A172 (cell line): ENCODE data around the gene DAGLB. TPM values are rescaled to one million over a fixed set of nuclear protein-coding genes. Genes with fewer than 3 reads are reported as not detected.
"Not testable (repeated sequence)": the region's sequence is repeated elsewhere in the genome, so short reads cannot be mapped to it uniquely, and the experiment has no call there.

ENCODE experiments used
- DNase-seq: peaks from one replicate; pipeline ENCODE4 v3.0.0-alpha.2; 2015; ENCODE audit warnings: low spot score
- total RNA-seq: library from RNA; depleted of rRNA; stranded (reverse); fragments of >200 nt; shearing (Covaris generic); gene quantifications from 2 replicates; pipeline ENCODE4 v1.2.3, GENCODE V29; 2014

DAGLB gene
- total RNA-seq, 1 experiment from 2014 or later = 22.5 TPM

GRCh38 chr7:6397759-6398495, 49.8 kb downstream of the DAGLB start:
- not testable (repeated sequence) for DNase-seq

- DNase-seq = no peak
Measured at GRCh38 chr7:6395898-6396595, 51.7 kb downstream of the DAGLB start.

- no peak for DNase-seq
Measured at GRCh38 chr7:6394114-6394513, 53.6 kb downstream of the DAGLB start.

- no peak for DNase-seq
Measured at GRCh38 chr7:6393667-6394056, 54.1 kb downstream of the DAGLB start.

- DNase-seq = peak; percentile 93
Measured at GRCh38 chr7:6392712-6393666, 54.8 kb downstream of the DAGLB start.

- DNase-seq = no peak
Measured at GRCh38 chr7:6389728-6390127, 58.0 kb downstream of the DAGLB start.

- no peak for DNase-seq
Measured at GRCh38 chr7:6387734-6388294, 59.9 kb downstream of the DAGLB start.

- DNase-seq = no peak
Measured at GRCh38 chr7:6386779-6387178, 61.0 kb downstream of the DAGLB start.

GRCh38 chr7:6385909-6386560, 61.7 kb downstream of the DAGLB start:
- DNase-seq = no peak

GRCh38 chr7:6385110-6385781, 62.5 kb downstream of the DAGLB start:
- DNase-seq = peak; percentile 98

GRCh38 chr7:6384327-6384726, 63.4 kb downstream of the DAGLB start:
- no peak for DNase-seq

- peak; percentile 43 for DNase-seq
Measured at GRCh38 chr7:6382817-6383216, 64.9 kb downstream of the DAGLB start.

- not testable (repeated sequence) for DNase-seq
Measured at GRCh38 chr7:6381846-6382245, 65.9 kb downstream of the DAGLB start.

- DNase-seq = peak; percentile 31
Measured at GRCh38 chr7:6380310-6381095, 67.3 kb downstream of the DAGLB start.

- no peak for DNase-seq
Measured at GRCh38 chr7:6379886-6380285, 67.9 kb downstream of the DAGLB start.

- not testable (repeated sequence) for DNase-seq
Measured at GRCh38 chr7:6378556-6378955, 69.2 kb downstream of the DAGLB start.

- DNase-seq = no peak
Measured at GRCh38 chr7:6376820-6377219, 70.9 kb downstream of the DAGLB start.

- peak; percentile 29 for DNase-seq
Measured at GRCh38 chr7:6375348-6376101, 72.2 kb downstream of the DAGLB start.

- DNase-seq = peak; percentile 71
Measured at GRCh38 chr7:6367701-6368211, 80.0 kb downstream of the DAGLB start.
